ENCODE results near the gene CPEB2.

- TF ChIP-seq EZH2phosphoT487 (IDR thresholded peaks at IDR 0.05; ENCODE audit: insufficient read depth, low read depth) (no peak), EZH2 (IDR thresholded peaks at IDR 0.05; ENCODE audit: insufficient read depth, poor library complexity, severe bottlenecking) (no peak)
Observed at GRCh38 chr4:15011166-15011565, 8.9 kb downstream of the CPEB2 start.
